Measurements from ENCODE around the gene PFN3.
A peak's percentile ranks its signal among the peaks of the same experiment; 100 is the strongest.

Gene PFN3

GRCh38 chr5:177374211-177374610 is 26.2 kb downstream of the PFN3 start:
- TF ChIP-seq POLR2A (IDR thresholded peaks at IDR 0.05; ENCODE audit: low read depth, low read length) = no peak
- no peak for FAIRE-seq
- no peak for DNase-seq (ENCODE audit: insufficient read length, low spot score)

DNA sequence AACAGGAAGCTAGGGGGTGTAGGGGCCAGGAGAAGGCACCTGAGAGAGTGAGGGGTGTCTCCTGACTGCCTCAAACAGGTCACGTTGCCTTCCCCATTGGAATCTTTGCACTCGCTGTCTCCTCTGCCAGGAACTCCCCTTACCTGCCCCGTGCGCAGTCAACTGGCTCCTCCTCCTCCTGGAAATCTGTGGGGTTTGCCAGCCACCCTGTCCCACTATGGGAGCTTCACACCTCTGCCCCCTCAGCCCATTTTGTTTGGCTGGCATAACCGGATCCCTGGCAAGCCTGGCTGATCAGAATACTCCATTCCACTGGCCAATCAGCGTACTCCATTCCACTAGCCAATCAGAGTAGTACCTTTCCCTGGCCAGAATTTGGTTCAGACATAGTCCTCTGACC is 26.7 kb downstream of the PFN3 start:
- FAIRE-seq (no peak), DNase-seq (ENCODE audit: insufficient read length, low spot score) (no peak)
- no peak for TF ChIP-seq POLR2A (IDR thresholded peaks at IDR 0.05; ENCODE audit: low read depth, low read length)

DNA sequence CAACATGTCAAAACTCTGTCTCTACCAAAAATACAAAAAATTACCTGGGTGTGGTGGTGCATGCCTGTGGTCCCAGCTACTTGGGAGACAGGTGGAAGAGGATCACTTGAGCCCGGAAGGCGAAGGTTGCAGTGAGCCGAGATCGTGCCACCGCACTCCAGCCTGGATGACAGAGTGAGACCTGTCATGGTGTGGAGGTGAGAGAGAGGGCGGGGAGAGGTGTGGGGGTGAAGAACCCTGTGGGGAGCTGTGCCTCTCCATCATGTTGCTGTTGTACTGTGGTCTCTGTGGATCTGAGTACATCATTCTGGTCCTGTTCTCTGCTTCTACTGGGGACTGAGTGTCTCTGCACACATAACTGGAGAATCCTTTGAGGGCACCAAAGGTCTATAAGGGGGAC is 27.6 kb downstream of the PFN3 start:
- no peak for TF ChIP-seq POLR2A (IDR thresholded peaks at IDR 0.05; ENCODE audit: low read depth, low read length)
- FAIRE-seq = no peak
- no peak for DNase-seq (ENCODE audit: insufficient read length, low spot score)

DNA sequence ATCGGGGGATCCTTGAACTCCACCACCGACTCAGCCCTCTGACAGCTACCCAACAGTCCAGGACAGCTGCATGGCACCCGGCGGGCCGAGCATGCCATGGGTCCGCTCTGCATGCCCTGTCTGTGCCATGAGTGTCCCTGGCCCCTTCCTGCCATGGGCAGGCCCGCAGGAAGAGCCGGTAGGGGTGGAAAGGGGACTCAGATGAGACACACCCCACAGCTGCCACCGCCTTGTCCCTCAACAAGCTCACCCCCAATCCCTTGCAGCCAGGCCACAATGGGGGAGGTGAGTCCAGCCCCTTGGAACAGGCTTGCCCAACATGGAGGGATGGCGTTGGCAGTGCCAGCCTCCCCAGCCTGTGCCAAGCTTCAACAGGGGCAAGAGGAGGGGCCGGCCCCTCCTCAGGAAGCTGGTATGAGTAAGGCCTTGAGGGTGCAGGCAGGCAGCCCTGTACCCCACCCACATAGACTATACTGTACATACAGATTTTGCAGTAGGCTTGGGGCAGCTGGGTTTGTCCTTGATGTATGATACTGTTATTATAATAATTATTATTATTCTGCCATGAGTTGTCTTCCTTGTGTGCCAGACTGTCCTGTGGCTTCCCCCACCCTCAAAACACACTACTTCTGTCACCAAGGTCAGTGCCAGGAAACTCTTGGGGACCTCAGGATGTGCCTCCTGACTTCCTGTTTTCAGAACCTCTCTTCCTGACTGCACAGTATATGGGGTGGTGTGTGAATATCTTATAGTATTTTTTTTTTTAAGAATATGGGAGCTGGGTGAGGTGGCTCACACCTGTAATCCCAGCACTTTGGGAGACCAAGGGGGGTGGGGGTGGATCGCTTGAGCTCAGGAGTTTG is 28.2 kb downstream of the PFN3 start:
- DNase-seq (ENCODE audit: insufficient read length, low spot score) (no peak), FAIRE-seq (no peak)
- TF ChIP-seq POLR2A (IDR thresholded peaks at IDR 0.05; ENCODE audit: low read depth, low read length) = no peak

DNA sequence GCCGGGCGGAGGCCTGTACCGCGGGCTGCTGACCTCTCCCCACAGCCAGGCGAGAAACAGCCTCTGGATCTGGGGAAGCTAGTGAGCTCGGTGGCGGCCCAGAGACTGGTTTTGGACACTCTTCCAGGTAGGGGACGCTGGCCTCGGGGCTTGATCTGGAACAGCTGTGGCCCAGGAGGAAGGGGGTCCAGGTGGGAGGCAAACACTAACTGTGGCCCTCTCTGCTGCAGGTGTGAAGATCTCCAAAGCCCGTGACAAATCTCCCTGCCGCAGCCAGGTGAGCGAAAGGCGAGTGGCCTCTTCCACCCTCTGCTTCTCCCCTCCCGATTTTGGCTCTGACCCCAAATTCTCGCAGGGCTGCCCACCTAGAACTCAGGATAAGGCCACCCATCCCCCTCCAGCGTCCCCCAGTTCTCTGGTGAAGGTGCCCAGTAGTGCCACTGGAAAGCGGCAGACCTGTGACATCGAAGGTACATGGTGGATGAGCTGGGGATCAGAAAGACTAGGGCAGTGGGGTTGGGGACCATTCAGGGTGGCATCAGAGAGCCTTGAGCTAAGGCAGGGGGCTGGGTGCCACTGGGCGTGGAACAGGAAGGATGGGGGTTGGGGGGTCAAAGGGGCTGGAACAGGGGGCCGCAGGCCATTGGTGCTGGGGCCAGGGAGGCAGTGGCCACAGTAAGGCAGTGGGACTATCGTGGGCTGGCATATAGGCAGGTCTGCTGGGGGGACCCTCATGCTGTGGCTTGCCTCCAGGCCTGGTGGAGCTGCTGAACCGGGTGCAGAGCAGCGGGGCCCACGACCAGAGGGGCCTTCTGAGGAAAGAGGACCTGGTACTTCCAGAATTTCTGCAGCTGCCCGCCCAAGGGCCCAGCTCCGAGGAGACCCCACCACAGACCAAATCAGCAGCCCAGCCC is 29.1 kb downstream of the PFN3 start:
- DNase-seq (ENCODE audit: insufficient read length, low spot score) (no peak), FAIRE-seq (no peak)
- TF ChIP-seq POLR2A (IDR thresholded peaks at IDR 0.05; ENCODE audit: low read depth, low read length) = no peak

GRCh38 chr5:177370488-177371119 is 29.9 kb downstream of the PFN3 start:
- DNase-seq (ENCODE audit: insufficient read length, low spot score) (peak; percentile 98), FAIRE-seq (no peak)
- TF ChIP-seq POLR2A (IDR thresholded peaks at IDR 0.05; ENCODE audit: low read depth, low read length) = no peak

- TF ChIP-seq POLR2A (IDR thresholded peaks at IDR 0.05; ENCODE audit: low read depth, low read length) = no peak
- no peak for FAIRE-seq
- DNase-seq (ENCODE audit: insufficient read length, low spot score) = no peak
Measured at GRCh38 chr5:177369645-177370440, 30.6 kb downstream of the PFN3 start.

DNA sequence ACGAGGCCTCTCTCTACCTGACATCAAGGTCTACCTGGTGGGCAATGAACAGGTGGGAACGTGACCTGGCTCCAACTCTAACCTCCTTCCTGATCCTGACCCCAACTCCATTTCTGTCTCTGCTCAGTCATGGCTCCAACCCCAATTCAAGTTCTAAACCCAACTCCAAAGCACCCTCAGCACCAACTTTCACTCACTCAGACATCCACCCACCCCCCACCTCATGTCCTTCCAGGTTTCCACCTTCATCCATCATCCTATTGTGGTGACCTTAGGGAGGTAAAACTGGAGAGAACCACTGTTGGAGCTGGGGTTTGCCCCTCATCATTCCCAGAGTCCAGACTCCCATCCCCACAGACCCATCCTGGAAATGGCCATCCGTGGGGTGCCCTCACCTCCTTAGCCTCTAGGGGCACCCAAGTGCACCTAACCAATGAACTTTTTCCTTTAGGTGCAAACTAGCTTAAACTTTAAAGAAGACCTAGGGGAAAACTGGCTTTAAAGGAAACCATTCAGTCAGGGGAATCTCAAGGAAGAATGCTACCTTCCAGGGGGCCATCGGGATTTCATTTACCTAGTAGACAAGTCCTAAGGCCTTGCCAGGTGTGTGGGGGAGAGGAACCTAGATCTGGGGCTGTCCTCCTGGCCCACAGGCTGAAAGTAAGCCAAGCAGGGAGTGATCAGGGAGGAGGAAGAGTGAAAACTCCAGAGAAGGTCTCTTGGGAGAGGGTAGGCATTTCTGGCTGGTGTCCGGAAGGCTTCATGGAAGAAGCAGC is 31.4 kb downstream of the PFN3 start:
- TF ChIP-seq POLR2A (IDR thresholded peaks at IDR 0.05; ENCODE audit: low read depth, low read length) = no peak
- FAIRE-seq = no peak
- peak; percentile 72 for DNase-seq (ENCODE audit: insufficient read length, low spot score)

DNA sequence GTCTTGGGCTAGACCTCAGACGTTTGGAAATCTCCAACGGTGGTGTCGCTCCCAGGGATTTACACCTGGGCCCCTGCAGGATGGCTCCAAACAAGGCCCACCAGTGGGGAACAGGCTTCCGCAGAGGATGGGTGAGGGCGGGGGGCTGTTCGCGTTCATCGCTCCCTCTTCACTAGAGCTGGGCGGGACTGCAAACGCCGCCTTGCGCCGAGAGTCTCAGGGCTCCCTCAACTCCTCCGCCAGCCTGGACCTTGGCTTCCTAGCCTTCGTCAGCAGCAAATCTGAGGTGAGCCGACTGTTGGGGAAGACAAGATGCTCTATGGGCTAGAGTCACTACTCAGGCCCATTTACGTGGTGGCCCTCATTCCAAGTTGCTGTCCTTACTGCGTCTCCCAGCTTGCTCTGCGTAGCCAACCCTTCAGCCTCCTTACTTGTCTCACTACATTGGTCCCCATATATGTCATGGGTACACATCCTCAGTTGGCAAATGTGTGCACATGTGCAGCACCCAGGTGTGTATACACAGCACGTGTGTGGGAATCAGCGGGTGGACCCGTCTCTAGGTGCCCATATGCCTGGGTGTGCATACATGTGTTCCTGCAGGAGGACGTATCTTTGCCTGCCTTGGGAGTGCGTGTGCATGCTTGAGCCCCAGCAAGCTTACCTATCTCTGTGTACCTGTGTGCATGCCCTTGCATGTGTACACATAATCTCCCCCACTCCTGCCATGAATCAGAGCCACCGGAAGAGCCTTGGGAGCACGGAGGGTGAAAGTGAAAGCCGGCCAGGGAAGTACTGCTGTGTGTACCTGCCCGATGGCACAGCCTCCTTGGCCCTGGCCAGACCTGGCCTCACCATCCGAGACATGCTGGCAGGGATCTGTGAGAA is 32.2 kb downstream of the PFN3 start:
- TF ChIP-seq POLR2A (IDR thresholded peaks at IDR 0.05; ENCODE audit: low read depth, low read length) = no peak
- DNase-seq (ENCODE audit: insufficient read length, low spot score) (no peak), FAIRE-seq (no peak)

DNA sequence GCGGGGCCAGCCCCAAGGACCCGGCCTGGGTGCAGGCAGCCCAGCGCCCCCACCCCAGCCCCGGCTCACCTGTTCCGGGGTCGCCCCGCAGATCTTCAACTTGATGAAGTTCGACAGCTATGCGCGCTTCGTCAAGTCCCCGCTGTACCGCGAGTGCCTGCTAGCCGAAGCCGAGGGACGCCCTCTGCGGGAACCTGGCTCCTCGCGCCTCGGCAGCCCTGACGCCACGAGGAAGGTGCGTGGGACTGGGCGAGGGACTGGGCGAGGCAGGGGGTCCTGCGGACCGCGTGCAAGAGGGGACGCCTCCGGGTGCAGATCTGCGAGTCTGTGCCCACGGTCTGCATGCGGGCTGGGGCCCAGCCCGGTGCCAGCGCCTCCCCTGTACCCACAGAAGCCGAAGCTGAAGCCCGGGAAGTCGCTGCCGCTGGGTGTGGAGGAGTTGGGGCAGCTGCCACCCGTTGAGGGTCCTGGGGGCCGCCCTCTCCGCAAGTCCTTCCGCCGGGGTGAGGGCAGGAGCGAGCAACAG is 33.1 kb downstream of the PFN3 start:
- TF ChIP-seq POLR2A (IDR thresholded peaks at IDR 0.05; ENCODE audit: low read depth, low read length) = no peak
- FAIRE-seq = no peak
- no peak for DNase-seq (ENCODE audit: insufficient read length, low spot score)

DNA sequence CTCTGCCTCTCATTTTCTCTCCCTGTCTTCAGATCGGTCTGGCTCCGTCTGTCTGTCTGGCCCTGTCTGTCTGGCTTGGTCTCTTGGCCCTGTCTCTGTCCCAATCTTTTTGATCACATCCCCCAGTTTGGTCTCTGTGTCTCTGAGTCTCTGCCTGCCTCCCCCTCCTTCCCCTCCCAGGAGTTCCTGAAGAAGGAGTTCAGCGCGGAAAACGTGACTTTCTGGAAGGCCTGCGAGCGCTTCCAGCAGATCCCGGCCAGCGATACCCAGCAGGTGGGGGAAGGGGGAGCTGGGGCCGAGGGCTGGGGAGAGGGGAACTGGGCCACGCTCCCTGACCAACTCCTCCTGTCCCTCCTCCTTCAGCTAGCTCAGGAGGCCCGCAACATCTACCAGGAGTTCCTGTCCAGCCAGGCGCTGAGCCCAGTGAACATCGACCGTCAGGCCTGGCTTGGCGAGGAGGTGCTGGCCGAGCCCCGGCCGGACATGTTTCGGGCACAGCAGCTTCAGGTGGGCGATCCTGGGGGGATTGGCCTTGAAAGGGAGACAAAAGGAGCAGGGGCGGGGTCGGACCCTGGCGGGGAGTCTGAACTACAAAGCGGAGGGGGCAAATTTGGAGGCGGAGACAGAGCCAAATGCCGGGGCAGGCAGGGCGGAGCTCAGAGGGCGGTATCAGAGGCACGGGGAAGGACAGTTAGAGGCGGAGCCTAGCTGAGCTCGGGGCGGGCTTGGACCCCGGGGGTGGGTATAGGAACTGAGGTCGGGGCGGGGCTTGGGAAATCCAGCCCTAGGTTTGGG is 33.7 kb downstream of the PFN3 start:
- FAIRE-seq = no peak
- no peak for DNase-seq (ENCODE audit: insufficient read length, low spot score)
- no peak for TF ChIP-seq POLR2A (IDR thresholded peaks at IDR 0.05; ENCODE audit: low read depth, low read length)
